CD4-positive, alpha-beta T cell treated with Interleukin-6 at 100 ng/mL for 8 hours (primary cell): ENCODE results near the gene CHRNA10.

Experiments used
- DNase-seq: peaks from one replicate; pipeline ENCODE4 v3.0.0-alpha.2; 2020; ENCODE audit warnings: mixed read lengths, low spot score

The CHRNA10 gene

GRCh38 chr11:3632070-3632660, 39.0 kb downstream of the CHRNA10 start:
- no peak for DNase-seq

- no peak for DNase-seq
Observed at GRCh38 chr11:3631331-3631730, 39.9 kb downstream of the CHRNA10 start.

GRCh38 chr11:3627291-3627690, 43.9 kb downstream of the CHRNA10 start:
- no peak for DNase-seq

GRCh38 chr11:3626250-3626960, 44.8 kb downstream of the CHRNA10 start:
- DNase-seq, result no peak

- no peak for DNase-seq
Observed at GRCh38 chr11:3623767-3624458, 47.3 kb downstream of the CHRNA10 start.

GRCh38 chr11:3623121-3623520, 48.1 kb downstream of the CHRNA10 start:
- DNase-seq, result no peak

GRCh38 chr11:3622521-3622920, 48.7 kb downstream of the CHRNA10 start:
- no peak for DNase-seq

- DNase-seq, result no peak
Observed at GRCh38 chr11:3617990-3618389, 53.2 kb downstream of the CHRNA10 start.

GRCh38 chr11:3616721-3617460, 54.3 kb downstream of the CHRNA10 start:
- no peak for DNase-seq

- no peak for DNase-seq
Observed at GRCh38 chr11:3615998-3616397, 55.2 kb downstream of the CHRNA10 start.
